Liver (tissue), 9 donors: ENCODE measurements around the gene ARHGAP35. TPM values are rescaled to one million over a fixed set of nuclear protein-coding genes. Genes with fewer than 3 reads are reported as not detected.
"Not testable (repeated sequence)": the region's sequence is repeated elsewhere in the genome, so short reads cannot be mapped to it uniquely, and the experiment has no call there.

Experiments
- DNase-seq: peaks from one replicate; pipeline ENCODE4 v3.0.0-alpha.2; 2017; ENCODE audit warnings: low spot score
- H3K27ac ChIP-seq, 2 donors: one replicate each; pipeline ENCODE4 v1.7.0; 2013; ENCODE audit warnings: inconsistent platforms in 2 of 2, low read length in 2 of 2, control low read depth in 1 of 2, low read depth in 1 of 2, mild to moderate bottlenecking in 1 of 2
- H3K27me3 ChIP-seq, 4 donors: one replicate each; pipeline versions ENCODE4 v1.6.1 to v1.7.0; 2013; ENCODE audit warnings: low read length in 3 of 4, inconsistent platforms in 1 of 4, mild to moderate bottlenecking in 1 of 4, moderate library complexity in 1 of 4; ENCODE audit not compliant: control insufficient read depth in 4 of 4, insufficient read depth in 4 of 4
- H3K36me3 ChIP-seq, 4 donors: one replicate each; pipeline versions ENCODE4 v1.6.1 to v1.7.0; 2013; ENCODE audit warnings: low read length in 3 of 4, mild to moderate bottlenecking in 3 of 4, low read depth in 1 of 4, moderate library complexity in 1 of 4; ENCODE audit not compliant: control insufficient read depth in 4 of 4, insufficient read depth in 3 of 4
- H3K4me1 ChIP-seq, 4 donors: one replicate each; pipeline versions ENCODE4 v1.6.1 to v1.7.0; 2013; ENCODE audit warnings: low read length in 3 of 4, mild to moderate bottlenecking in 3 of 4, moderate library complexity in 1 of 4; ENCODE audit not compliant: control insufficient read depth in 4 of 4, insufficient read depth in 4 of 4
- H3K4me3 ChIP-seq, 3 donors: one replicate each; pipeline versions ENCODE4 v1.6.1 to v1.7.0; 2013; ENCODE audit warnings: low read length in 3 of 3, control low read depth in 1 of 3, low read depth in 1 of 3, mild to moderate bottlenecking in 1 of 3
- H3K9ac ChIP-seq, 2 donors: one replicate each; pipeline ENCODE4 v1.7.0; 2013; ENCODE audit warnings: low read length in 2 of 2, mild to moderate bottlenecking in 2 of 2, moderate library complexity in 2 of 2, control low read depth in 1 of 2, low read depth in 1 of 2
- H3K9me3 ChIP-seq, 4 donors: one replicate each; pipeline versions ENCODE4 v1.6.1 to v1.7.0; 2013; ENCODE audit warnings: low read length in 3 of 4; ENCODE audit not compliant: control insufficient read depth in 4 of 4
- EGR1 ChIP-seq, 2 donors: IDR thresholded peaks; 2 replicates each; pipeline ENCODE4 v1.6.1; 2016 to 2018; ENCODE audit warnings: antibody characterized with exemption in 2 of 2, low read depth in 2 of 2
- FOXA1 ChIP-seq: IDR thresholded peaks from 2 replicates; pipeline ENCODE4 v1.6.1; 2016; ENCODE audit warnings: antibody characterized with exemption
- FOXA2 ChIP-seq: IDR thresholded peaks from 2 replicates; pipeline ENCODE4 v1.6.1; 2016; ENCODE audit warnings: antibody characterized with exemption
- GABPA ChIP-seq, 2 donors: IDR thresholded peaks in 1 of 2; conservative IDR thresholded peaks in 1 of 2; 2 replicates each; pipeline ENCODE4 v1.6.1; 2016; ENCODE audit warnings: antibody characterized with exemption in 2 of 2, mild to moderate bottlenecking in 1 of 2, moderate library complexity in 1 of 2
- HNF4G ChIP-seq: IDR thresholded peaks from 2 replicates; pipeline ENCODE4 v1.6.1; 2016; ENCODE audit warnings: antibody characterized with exemption
- NR2F2 ChIP-seq: IDR thresholded peaks from 2 replicates; pipeline ENCODE4 v1.6.1; 2016; ENCODE audit warnings: antibody characterized with exemption
- RAD21 ChIP-seq, 2 donors: IDR thresholded peaks; 2 replicates each; pipeline ENCODE4 v1.6.1; 2016; ENCODE audit warnings: antibody characterized with exemption in 2 of 2, mild to moderate bottlenecking in 2 of 2
- RXRA ChIP-seq, 2 donors: IDR thresholded peaks; 2 replicates each; pipeline ENCODE4 v1.6.1; 2017 to 2018; ENCODE audit warnings: antibody characterized with exemption in 2 of 2, mild to moderate bottlenecking in 1 of 2
- SP1 ChIP-seq: IDR thresholded peaks from 2 replicates; pipeline ENCODE4 v1.6.1; 2018; ENCODE audit warnings: antibody characterized with exemption, mild to moderate bottlenecking
- TAF1 ChIP-seq: conservative IDR thresholded peaks from 2 replicates; pipeline ENCODE4 v1.6.1; 2016; ENCODE audit warnings: antibody characterized with exemption, mild to moderate bottlenecking
- YY1 ChIP-seq: IDR thresholded peaks from 2 replicates; pipeline ENCODE4 v1.6.1; 2016; ENCODE audit warnings: antibody characterized with exemption, mild to moderate bottlenecking
- WGBS: extraction: QIAGEN DNeasy Blood & Tissue Kit; methylation state at CpG from one replicate; pipeline ENCODE4 v1.1.7; 2013; 5-methylcytosine and 5-hydroxymethylcytosine counted together
- polyA plus RNA-seq, 2 donors: library from polyadenylated mRNA; stranded (reverse) in 1 of 2; unstranded in 1 of 2; fragments of 200-250 nt in 1 of 2; fragments of >200 nt in 1 of 2; fragmentation: Nextera tagmentation in 1 of 2; extraction: Ambion mirVana in 1 of 2; gene quantifications; one replicate each; pipeline versions ENCODE4 v1.2.1 to v1.2.3, GENCODE V29; 2013 to 2015
- total RNA-seq, 2 donors: library from RNA; depleted of rRNA; stranded (reverse); fragments of >200 nt; gene quantifications; one replicate each; pipeline ENCODE4 v1.2.3, GENCODE V29; 2014
- TF ChIP-seq, protein P1 (sequence below): IDR thresholded peaks from 2 replicates; pipeline ENCODE4 v1.6.1; 2016; ENCODE audit warnings: antibody characterized with exemption
- TF ChIP-seq, protein P2 (sequence below): IDR thresholded peaks from 2 replicates; pipeline ENCODE4 v1.6.1; 2016; ENCODE audit warnings: antibody characterized with exemption, mild to moderate bottlenecking
- TF ChIP-seq, protein P3 (sequence below): IDR thresholded peaks from 2 replicates; pipeline ENCODE4 v1.6.1; 2016; ENCODE audit warnings: antibody characterized with exemption
- donor health status: healthy.
- donor health status: healthy.
- donor health status: healthy.
- donor health status: healthy.
- donor health status: healthy.

Gene ARHGAP35
- total and polyA plus RNA-seq, 4 donors: 15.5 to 49.2 (median 21.7) TPM

DNA sequence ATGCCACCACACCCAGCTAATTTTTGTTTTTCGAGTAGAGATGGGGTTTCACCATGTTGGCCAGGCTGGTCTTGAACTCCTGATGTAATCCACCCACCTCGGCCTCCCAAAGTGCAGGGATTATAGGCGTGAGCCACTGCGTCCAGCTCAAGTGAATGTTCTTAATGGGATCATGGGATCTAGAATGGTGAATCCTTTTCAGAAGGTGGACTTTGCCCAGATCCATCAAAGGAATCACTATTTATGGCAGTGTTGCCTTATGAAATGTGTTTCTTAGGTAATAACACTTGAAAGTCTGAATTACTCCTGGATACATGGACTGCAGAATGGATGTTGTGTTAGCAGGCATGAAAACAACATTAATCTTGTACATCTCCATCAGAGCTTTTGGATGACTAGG, 20.3 kb downstream of the ARHGAP35 start:
- peaks cover 5 to 34% (median 21%) of the 10 kb centered on the region in 4 donors for H3K4me1 ChIP-seq
- DNase-seq: no peak
- TF ChIP-seq, protein P1, sequence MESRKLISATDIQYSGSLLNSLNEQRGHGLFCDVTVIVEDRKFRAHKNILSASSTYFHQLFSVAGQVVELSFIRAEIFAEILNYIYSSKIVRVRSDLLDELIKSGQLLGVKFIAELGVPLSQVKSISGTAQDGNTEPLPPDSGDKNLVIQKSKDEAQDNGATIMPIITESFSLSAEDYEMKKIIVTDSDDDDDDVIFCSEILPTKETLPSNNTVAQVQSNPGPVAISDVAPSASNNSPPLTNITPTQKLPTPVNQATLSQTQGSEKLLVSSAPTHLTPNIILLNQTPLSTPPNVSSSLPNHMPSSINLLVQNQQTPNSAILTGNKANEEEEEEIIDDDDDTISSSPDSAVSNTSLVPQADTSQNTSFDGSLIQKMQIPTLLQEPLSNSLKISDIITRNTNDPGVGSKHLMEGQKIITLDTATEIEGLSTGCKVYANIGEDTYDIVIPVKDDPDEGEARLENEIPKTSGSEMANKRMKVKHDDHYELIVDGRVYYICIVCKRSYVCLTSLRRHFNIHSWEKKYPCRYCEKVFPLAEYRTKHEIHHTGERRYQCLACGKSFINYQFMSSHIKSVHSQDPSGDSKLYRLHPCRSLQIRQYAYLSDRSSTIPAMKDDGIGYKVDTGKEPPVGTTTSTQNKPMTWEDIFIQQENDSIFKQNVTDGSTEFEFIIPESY: no peak
- TF ChIP-seq, protein P2, sequence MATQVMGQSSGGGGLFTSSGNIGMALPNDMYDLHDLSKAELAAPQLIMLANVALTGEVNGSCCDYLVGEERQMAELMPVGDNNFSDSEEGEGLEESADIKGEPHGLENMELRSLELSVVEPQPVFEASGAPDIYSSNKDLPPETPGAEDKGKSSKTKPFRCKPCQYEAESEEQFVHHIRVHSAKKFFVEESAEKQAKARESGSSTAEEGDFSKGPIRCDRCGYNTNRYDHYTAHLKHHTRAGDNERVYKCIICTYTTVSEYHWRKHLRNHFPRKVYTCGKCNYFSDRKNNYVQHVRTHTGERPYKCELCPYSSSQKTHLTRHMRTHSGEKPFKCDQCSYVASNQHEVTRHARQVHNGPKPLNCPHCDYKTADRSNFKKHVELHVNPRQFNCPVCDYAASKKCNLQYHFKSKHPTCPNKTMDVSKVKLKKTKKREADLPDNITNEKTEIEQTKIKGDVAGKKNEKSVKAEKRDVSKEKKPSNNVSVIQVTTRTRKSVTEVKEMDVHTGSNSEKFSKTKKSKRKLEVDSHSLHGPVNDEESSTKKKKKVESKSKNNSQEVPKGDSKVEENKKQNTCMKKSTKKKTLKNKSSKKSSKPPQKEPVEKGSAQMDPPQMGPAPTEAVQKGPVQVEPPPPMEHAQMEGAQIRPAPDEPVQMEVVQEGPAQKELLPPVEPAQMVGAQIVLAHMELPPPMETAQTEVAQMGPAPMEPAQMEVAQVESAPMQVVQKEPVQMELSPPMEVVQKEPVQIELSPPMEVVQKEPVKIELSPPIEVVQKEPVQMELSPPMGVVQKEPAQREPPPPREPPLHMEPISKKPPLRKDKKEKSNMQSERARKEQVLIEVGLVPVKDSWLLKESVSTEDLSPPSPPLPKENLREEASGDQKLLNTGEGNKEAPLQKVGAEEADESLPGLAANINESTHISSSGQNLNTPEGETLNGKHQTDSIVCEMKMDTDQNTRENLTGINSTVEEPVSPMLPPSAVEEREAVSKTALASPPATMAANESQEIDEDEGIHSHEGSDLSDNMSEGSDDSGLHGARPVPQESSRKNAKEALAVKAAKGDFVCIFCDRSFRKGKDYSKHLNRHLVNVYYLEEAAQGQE: no peak
- TF ChIP-seq YY1: no peak
- TF ChIP-seq, protein P3, sequence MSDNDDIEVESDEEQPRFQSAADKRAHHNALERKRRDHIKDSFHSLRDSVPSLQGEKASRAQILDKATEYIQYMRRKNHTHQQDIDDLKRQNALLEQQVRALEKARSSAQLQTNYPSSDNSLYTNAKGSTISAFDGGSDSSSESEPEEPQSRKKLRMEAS: no peak
- TF ChIP-seq FOXA1: no peak
- TF ChIP-seq RXRA (IDR thresholded peaks at IDR 0.05): no peak
- no peak for TF ChIP-seq EGR1 (IDR thresholded peaks at IDR 0.05; ENCODE audit: low read depth in 2 of 2)
- no peak for TF ChIP-seq HNF4G
- no peak for TF ChIP-seq GABPA (IDR thresholded peaks at IDR 0.05 in 1 of 2, conservative IDR thresholded peaks at IDR 0.05 in 1 of 2)
- no peak for TF ChIP-seq RAD21 (IDR thresholded peaks at IDR 0.05)
- no peak for TF ChIP-seq SP1
- TF ChIP-seq FOXA2: no peak
- 97% methylated on average over 4 of the region's 4 CpGs for WGBS
- H3K4me3 ChIP-seq: no peak overlapping the region
- no peak overlapping the region for H3K9ac ChIP-seq
- no peak overlapping the region for H3K27ac ChIP-seq
- H3K27me3 ChIP-seq: no peaks in the 10 kb centered on the region
- peaks cover 0 to 3% (median 0%) of the 10 kb centered on the region in 4 donors for H3K36me3 ChIP-seq
- no peaks in the 10 kb centered on the region for H3K9me3 ChIP-seq

GRCh38 chr19:46882034-46882433, 21.2 kb downstream of the ARHGAP35 start:
- Histone ChIP-seq H3K9me3 (no peaks in the 10 kb centered on the region), H3K36me3 (peaks cover 0 to 3% (median 0%) of the 10 kb centered on the region in 4 donors), H3K27me3 (no peaks in the 10 kb centered on the region), H3K4me3 (no peak overlapping the region), H3K9ac (no peak overlapping the region), H3K27ac (no peak overlapping the region), H3K4me1 (peaks cover 5 to 34% (median 21%) of the 10 kb centered on the region in 4 donors)
- TF ChIP-seq, protein P1: no peak
- TF ChIP-seq, protein P2: no peak
- TF ChIP-seq NR2F2 (no peak), TAF1 (no peak), YY1 (no peak)
- no peak for DNase-seq
- 95% methylated on average over 4 of the region's 4 CpGs for WGBS

GRCh38 chr19:46882751-46883150, 22.0 kb downstream of the ARHGAP35 start:
- Histone ChIP-seq H3K27ac (peak overlapping the region in 1 of 2 donors; percentile 29), H3K4me1 (peaks cover 5 to 34% (median 23%) of the 10 kb centered on the region in 4 donors)
- WGBS: 90% methylated on average over 4 of the region's 4 CpGs
- not testable (repeated sequence) for H3K36me3 ChIP-seq, H3K27me3 ChIP-seq, H3K9ac ChIP-seq, H3K9me3 ChIP-seq, DNase-seq, H3K4me3 ChIP-seq
